Transverse colon (tissue), 3 donors: ENCODE measurements around the gene PFN1.

Experiments used
- CTCF ChIP-seq, 5 experiments: fragments of 200-600 bp in 3 of 5; fragments of 450-650 bp in 2 of 5; sonication (generic) in 3 of 5; IDR thresholded peaks; 1 replicate in 2 of 5; 2 replicates in 3 of 5; pipeline ENCODE4 v1.5.1; 2016 to 2017; ENCODE audit warnings: antibody characterized with exemption in 5 of 5, inconsistent platforms in 3 of 5, mild to moderate bottlenecking in 2 of 5, moderate library complexity in 1 of 5
- EP300 ChIP-seq: sonication (generic); formaldehyde crosslinking; IDR thresholded peaks from one replicate; pipeline ENCODE4 v1.6.1; 2017; ENCODE audit warnings: antibody characterized with exemption, low read depth
- POLR2A ChIP-seq: fragments of 450-650 bp; IDR thresholded peaks from one replicate; pipeline ENCODE4 v1.6.1; 2016; ENCODE audit warnings: antibody characterized with exemption, mild to moderate bottlenecking, moderate library complexity

GRCh38 chr17:4897785-4898184 is 50.5 kb downstream of the PFN1 start:
- TF ChIP-seq CTCF (IDR thresholded peaks at IDR 0.05) = no peak
- no peak for TF ChIP-seq EP300
- TF ChIP-seq POLR2A = no peak
